NB4 (cell line): Measurements from ENCODE around the gene COG2.

Experiments
- CTCF ChIP-seq: IDR thresholded peaks from one replicate; pipeline ENCODE4 v1.5.1; 2012; ENCODE audit warnings: low read depth, low read length
- MAX ChIP-seq: IDR thresholded peaks from 2 replicates; pipeline ENCODE4 v1.6.1; 2011; ENCODE audit warnings: low read depth, low read length
- MYC ChIP-seq: IDR thresholded peaks from 2 replicates; pipeline ENCODE4 v1.6.1; 2011; ENCODE audit warnings: low read depth, low read length
- POLR2A ChIP-seq: IDR thresholded peaks from 2 replicates; pipeline ENCODE4 v1.6.1; 2011; ENCODE audit warnings: mild to moderate bottlenecking; ENCODE audit not compliant: insufficient read length; ENCODE audit errors: extremely low read depth

GRCh38 chr1:230682274-230682673 is 40.0 kb downstream of the COG2 start:
- no peak for TF ChIP-seq MAX
- TF ChIP-seq CTCF, result no peak
- TF ChIP-seq MYC, result no peak
- TF ChIP-seq POLR2A, result no peak
